ENCODE results near the gene HOXD3. TPM values are rescaled to one million over a fixed set of nuclear protein-coding genes. Genes with fewer than 3 reads are reported as not detected.

HOXD3 gene
- total RNA-seq, 1 experiment from 2014 or later = not detected

DNA sequence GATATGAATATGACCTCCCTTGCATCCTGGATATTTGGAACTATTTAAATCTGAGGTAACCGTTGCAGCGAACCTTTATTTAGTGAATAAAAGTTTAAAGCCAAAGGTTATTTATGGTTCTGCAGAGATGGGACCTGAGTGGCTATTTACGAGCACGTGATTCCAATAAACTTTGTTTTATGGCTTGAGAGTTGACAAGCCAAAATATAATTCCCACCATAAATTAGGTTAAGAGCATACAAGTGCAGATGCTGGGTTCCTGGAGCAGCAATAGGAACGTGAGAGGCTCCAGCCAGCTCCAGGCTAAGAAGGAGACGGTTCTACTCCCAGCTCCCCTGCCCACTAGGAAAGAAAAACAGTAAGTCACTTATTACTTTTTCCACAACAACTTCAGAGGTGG, 11.0 kb upstream of the HOXD3 start:
- TF ChIP-seq, protein P1, sequence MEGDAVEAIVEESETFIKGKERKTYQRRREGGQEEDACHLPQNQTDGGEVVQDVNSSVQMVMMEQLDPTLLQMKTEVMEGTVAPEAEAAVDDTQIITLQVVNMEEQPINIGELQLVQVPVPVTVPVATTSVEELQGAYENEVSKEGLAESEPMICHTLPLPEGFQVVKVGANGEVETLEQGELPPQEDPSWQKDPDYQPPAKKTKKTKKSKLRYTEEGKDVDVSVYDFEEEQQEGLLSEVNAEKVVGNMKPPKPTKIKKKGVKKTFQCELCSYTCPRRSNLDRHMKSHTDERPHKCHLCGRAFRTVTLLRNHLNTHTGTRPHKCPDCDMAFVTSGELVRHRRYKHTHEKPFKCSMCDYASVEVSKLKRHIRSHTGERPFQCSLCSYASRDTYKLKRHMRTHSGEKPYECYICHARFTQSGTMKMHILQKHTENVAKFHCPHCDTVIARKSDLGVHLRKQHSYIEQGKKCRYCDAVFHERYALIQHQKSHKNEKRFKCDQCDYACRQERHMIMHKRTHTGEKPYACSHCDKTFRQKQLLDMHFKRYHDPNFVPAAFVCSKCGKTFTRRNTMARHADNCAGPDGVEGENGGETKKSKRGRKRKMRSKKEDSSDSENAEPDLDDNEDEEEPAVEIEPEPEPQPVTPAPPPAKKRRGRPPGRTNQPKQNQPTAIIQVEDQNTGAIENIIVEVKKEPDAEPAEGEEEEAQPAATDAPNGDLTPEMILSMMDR (IDR thresholded peaks at IDR 0.05; ENCODE audit: unreplicated experiment) = no peak
- intact Hi-C loops (cut with micrococcal nuclease) = loop anchor here (10.0 kb wide), 1 partner anchor 169 kb away; no protein-coding TSS in a partner anchor
- no peaks in the 10 kb centered on the region for H3K27me3 Mint-ChIP-seq (ENCODE audit: insufficient read depth, unreplicated experiment)
- H3K36me3 Mint-ChIP-seq (ENCODE audit: insufficient read depth, unreplicated experiment) = no peaks in the 10 kb centered on the region
- no peaks in the 10 kb centered on the region for H3K4me1 Mint-ChIP-seq (ENCODE audit: insufficient read depth, unreplicated experiment)
- no peak overlapping the region for H3K27ac Mint-ChIP-seq (ENCODE audit: low read depth, unreplicated experiment)
- ChIA-PET CTCF (interaction anchor here (0.5 to 10.1 kb wide), 6 partner anchors 24 to 514 kb away, joined by 3 to 190 read pairs (median 6); partner anchors contain the start of gene HOXD9), POLR2A (interaction anchor here (1.0 kb wide), 1 partner anchor 311 kb away, joined by 3 read pairs; no protein-coding TSS in a partner anchor)
- no peaks in the 10 kb centered on the region for H3K9me3 Mint-ChIP-seq (ENCODE audit: unreplicated experiment)
- no peak for DNase-seq (ENCODE audit: unreplicated experiment)
- no peak overlapping the region for H3K4me3 Mint-ChIP-seq (ENCODE audit: unreplicated experiment)
- BruUV-seq (replicated peaks) = no TSS peak

DNA sequence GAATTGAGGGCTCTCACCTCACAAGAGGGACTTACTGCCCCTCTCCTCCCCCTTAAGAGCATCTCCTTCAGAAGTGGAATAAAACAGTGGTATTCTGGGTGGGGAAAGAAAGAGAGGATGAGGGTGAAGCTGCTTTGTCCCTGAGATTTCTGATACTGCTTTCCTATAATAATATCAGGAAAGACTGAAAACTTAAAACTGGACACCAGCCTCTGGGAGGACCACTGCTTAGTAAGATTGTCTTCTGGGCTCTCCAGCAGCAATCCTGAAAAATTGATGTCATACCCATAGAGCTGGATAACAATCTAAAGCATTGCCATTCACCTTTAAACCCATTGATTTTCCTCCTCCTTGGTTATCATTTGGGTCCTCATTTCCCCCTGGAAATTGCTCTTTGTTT, 10.5 kb upstream of the HOXD3 start:
- no peak overlapping the region for H3K4me3 Mint-ChIP-seq (ENCODE audit: unreplicated experiment)
- no peaks in the 10 kb centered on the region for H3K9me3 Mint-ChIP-seq (ENCODE audit: unreplicated experiment)

DNA sequence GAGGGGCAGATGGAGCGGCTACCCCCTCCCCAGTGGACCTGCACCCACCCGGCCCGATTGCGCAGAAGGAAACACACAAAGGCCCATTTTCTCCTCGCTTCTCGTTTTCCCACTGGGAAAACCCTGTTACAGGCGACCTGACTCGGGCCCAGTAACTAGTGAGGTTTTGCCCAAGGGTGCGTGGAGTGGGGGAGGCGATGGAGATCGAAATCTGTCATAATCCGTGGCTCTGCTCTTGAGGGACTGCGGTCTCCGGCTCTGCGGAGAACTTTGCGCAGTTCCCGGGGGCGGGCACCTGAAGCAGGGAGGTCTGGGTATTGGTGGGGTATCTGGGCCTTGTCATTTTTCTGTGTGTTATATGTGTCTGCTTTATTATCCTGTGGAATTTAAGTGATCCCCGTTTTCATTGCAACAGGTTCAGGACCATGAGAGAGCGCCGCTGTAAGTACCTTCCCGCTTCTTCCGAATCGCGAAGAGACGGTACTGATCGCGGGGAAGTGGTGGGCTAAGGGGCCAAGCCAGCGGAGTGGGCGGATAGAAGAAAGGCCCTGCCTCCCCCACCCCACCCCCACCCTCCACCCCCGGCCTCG, 9.8 kb upstream of the HOXD3 start:
- no peak for DNase-seq (ENCODE audit: unreplicated experiment)
- no TSS peak for BruUV-seq (replicated peaks)
- H3K4me1 Mint-ChIP-seq (ENCODE audit: insufficient read depth, unreplicated experiment) = no peaks in the 10 kb centered on the region
- H3K9me3 Mint-ChIP-seq (ENCODE audit: unreplicated experiment) = no peaks in the 10 kb centered on the region
- H3K4me3 Mint-ChIP-seq (ENCODE audit: unreplicated experiment) = no peak overlapping the region
- TF ChIP-seq, protein P1 (IDR thresholded peaks at IDR 0.05; ENCODE audit: unreplicated experiment) = no peak
- no peaks in the 10 kb centered on the region for H3K36me3 Mint-ChIP-seq (ENCODE audit: insufficient read depth, unreplicated experiment)
- no peak overlapping the region for H3K27ac Mint-ChIP-seq (ENCODE audit: low read depth, unreplicated experiment)
- POLR2A ChIA-PET = no interaction called here
- intact Hi-C loops (cut with micrococcal nuclease) = loop anchor here (10.0 kb wide), 1 partner anchor 167 kb away; no protein-coding TSS in a partner anchor
- CTCF ChIA-PET = interaction anchor here (0.6 to 0.8 kb wide), 2 partner anchors 507 to 1000 kb away, joined by 3 to 4 read pairs; no protein-coding TSS in a partner anchor
- H3K27me3 Mint-ChIP-seq (ENCODE audit: insufficient read depth, unreplicated experiment) = no peaks in the 10 kb centered on the region

More for the DNA sequence above, 10.5 kb upstream of the HOXD3 start:
- POLR2A ChIA-PET = no interaction called here
- Mint-ChIP-seq H3K27me3 (ENCODE audit: insufficient read depth, unreplicated experiment) (no peaks in the 10 kb centered on the region), H3K36me3 (ENCODE audit: insufficient read depth, unreplicated experiment) (no peaks in the 10 kb centered on the region), H3K27ac (ENCODE audit: low read depth, unreplicated experiment) (no peak overlapping the region), H3K4me1 (ENCODE audit: insufficient read depth, unreplicated experiment) (no peaks in the 10 kb centered on the region)
- DNase-seq (ENCODE audit: unreplicated experiment) = no peak
- BruUV-seq (replicated peaks) = no TSS peak
- CTCF ChIA-PET = interaction anchor here (0.6 to 10.1 kb wide), 3 partner anchors 407 to 508 kb away, joined by 3 to 175 read pairs (median 4); no protein-coding TSS in a partner anchor
- TF ChIP-seq, protein P1 (IDR thresholded peaks at IDR 0.05; ENCODE audit: unreplicated experiment) = no peak
- intact Hi-C loops (cut with micrococcal nuclease) = loop anchor here (10.0 kb wide), 1 partner anchor 168 kb away; no protein-coding TSS in a partner anchor

DNA sequence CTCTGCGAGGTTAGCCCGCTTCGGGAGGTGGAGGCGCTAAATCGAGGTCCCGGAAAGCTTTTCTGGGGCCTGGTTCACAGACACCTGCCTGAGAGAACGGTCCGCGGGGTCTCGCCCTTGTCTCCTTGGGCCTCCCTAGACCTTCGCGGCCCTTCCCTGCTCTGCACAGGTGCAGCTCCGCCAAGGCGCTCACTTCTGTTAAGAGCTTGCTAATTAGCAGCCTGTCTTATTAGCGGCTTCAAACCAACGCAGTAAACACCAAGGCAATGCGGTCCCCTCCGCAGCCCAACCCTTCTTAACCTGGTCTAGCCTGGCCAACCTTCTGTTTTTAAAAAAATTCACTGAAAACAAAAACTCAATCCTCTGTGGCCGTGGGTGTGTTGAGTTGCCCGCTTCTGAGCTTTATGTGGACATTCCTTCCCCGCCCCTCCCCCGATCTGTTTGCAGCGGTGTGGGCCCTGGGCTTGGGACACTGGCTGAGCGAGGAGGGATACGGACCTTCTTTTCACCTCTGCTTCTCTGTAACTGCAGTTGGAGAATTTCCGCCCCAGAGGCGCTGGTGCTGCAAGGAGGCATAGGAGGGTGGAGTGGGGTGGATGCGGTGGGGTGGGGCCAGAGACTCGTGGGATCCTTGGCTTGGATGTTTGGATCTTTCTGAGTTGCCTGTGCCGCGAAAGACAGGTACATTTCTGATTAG, 9.2 kb upstream of the HOXD3 start:
- H3K27ac Mint-ChIP-seq (ENCODE audit: low read depth, unreplicated experiment) = no peak overlapping the region
- H3K36me3 Mint-ChIP-seq (ENCODE audit: insufficient read depth, unreplicated experiment) = no peaks in the 10 kb centered on the region
- intact Hi-C loops (cut with micrococcal nuclease) = loop anchor here (10.0 kb wide), 1 partner anchor 167 kb away; no protein-coding TSS in a partner anchor
- no peaks in the 10 kb centered on the region for H3K27me3 Mint-ChIP-seq (ENCODE audit: insufficient read depth, unreplicated experiment)
- ChIA-PET CTCF (interaction anchor here (0.8 to 3.0 kb wide), 2 partner anchors 406 to 999 kb away, joined by 4 to 12 read pairs; no protein-coding TSS in a partner anchor), POLR2A (no interaction called here)
- H3K4me1 Mint-ChIP-seq (ENCODE audit: insufficient read depth, unreplicated experiment) = no peaks in the 10 kb centered on the region
- no TSS peak for BruUV-seq (replicated peaks)
- TF ChIP-seq, protein P1 (IDR thresholded peaks at IDR 0.05; ENCODE audit: unreplicated experiment) = no peak
- H3K9me3 Mint-ChIP-seq (ENCODE audit: unreplicated experiment) = no peaks in the 10 kb centered on the region
- no peak overlapping the region for H3K4me3 Mint-ChIP-seq (ENCODE audit: unreplicated experiment)
- DNase-seq (ENCODE audit: unreplicated experiment) = no peak

All from MCF 10A (cell line).